Tibial nerve (tissue), 4 donors: ENCODE results near the gene SLC35F3. TPM values are rescaled to one million over a fixed set of nuclear protein-coding genes. Genes with fewer than 3 reads are reported as not detected.

Source experiments
- DNase-seq, 2 donors: peaks; one replicate each; pipeline ENCODE4 v3.0.0-alpha.2; 2019; ENCODE audit warnings: low spot score in 2 of 2
- H3K27ac ChIP-seq, 4 donors: fragments of 200-600 bp; sonication (generic) in 3 of 4; one replicate each; pipeline ENCODE4 v1.5.1; 2017 to 2019; ENCODE audit warnings: mild to moderate bottlenecking in 1 of 4
- H3K27me3 ChIP-seq, 2 donors: fragments of 200-600 bp; sonication (generic) in 1 of 2; one replicate each; pipeline versions ENCODE4 v1.5.1 to v1.6.0; 2017 to 2019
- H3K36me3 ChIP-seq, 3 donors: fragments of 200-600 bp; sonication (generic); one replicate each; pipeline ENCODE4 v1.5.1; 2018 to 2019
- H3K4me1 ChIP-seq, 4 donors: fragments of 200-600 bp; sonication (generic) in 3 of 4; one replicate each; pipeline ENCODE4 v1.5.1; 2017 to 2019
- H3K4me3 ChIP-seq, 4 donors: fragments of 200-600 bp; sonication (generic) in 3 of 4; one replicate each; pipeline ENCODE4 v1.5.1; 2017 to 2019; ENCODE audit warnings: mild to moderate bottlenecking in 1 of 4, moderate library complexity in 1 of 4
- H3K9me3 ChIP-seq, 4 donors: fragments of 200-600 bp; sonication (generic) in 3 of 4; one replicate each; pipeline ENCODE4 v1.5.1; 2017 to 2019
- CTCF ChIP-seq, 5 experiments: fragments of 200-600 bp in 3 of 5; fragments of 450-650 bp in 2 of 5; sonication (generic) in 3 of 5; IDR thresholded peaks; one replicate each; pipeline ENCODE4 v1.5.1; 2016 to 2019; ENCODE audit warnings: antibody characterized with exemption in 5 of 5, mild to moderate bottlenecking in 3 of 5, moderate library complexity in 2 of 5
- EP300 ChIP-seq, 2 donors: sonication (generic); formaldehyde crosslinking; IDR thresholded peaks; one replicate each; pipeline ENCODE4 v1.6.1; 2017; ENCODE audit warnings: antibody characterized with exemption in 2 of 2, mild to moderate bottlenecking in 1 of 2
- POLR2A ChIP-seq, 2 donors: fragments of 450-650 bp; IDR thresholded peaks; one replicate each; pipeline ENCODE4 v1.6.1; 2017; ENCODE audit warnings: antibody characterized with exemption in 2 of 2, mild to moderate bottlenecking in 2 of 2, moderate library complexity in 2 of 2
- WGBS, 2 donors: methylation state at CpG; one replicate each; pipeline ENCODE4 v1.1.5; 2018; 5-methylcytosine and 5-hydroxymethylcytosine counted together
- total RNA-seq, 4 donors: library from RNA; depleted of rRNA; stranded (reverse); fragments of >200 nt; gene quantifications; one replicate each; pipeline ENCODE4 v1.1.0, GENCODE V29; 2016

Gene SLC35F3
- total RNA-seq, 4 donors from 2014 or later: 0.90 TPM; not detected in 3

DNA sequence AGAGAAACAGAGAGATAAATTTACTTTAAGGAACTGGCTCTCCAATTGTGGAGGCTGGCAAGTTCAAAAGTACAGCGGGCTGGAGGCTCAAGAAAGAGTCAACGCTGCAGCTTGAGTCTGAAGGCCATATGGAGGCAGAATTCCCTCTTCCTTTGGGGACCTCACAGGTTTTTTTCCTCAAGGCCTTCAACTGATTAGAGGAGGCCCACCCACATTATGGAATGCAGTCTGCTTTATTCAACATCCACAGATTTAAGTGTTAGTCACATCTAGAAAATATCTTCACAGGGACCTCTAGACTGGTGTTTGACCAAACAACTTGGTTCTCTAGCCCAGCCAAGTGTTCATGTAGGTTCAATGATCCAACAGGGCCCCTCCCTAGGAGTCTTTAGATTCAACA, 117.8 kb downstream of the SLC35F3 start:
- TF ChIP-seq CTCF (IDR thresholded peaks at IDR 0.05) (no peak), POLR2A (IDR thresholded peaks at IDR 0.05) (no peak), EP300 (IDR thresholded peaks at IDR 0.05) (no peak)
- Histone ChIP-seq H3K4me1 (no peaks in the 10 kb centered on the region), H3K27ac (no peak overlapping the region), H3K27me3 (no peaks in the 10 kb centered on the region), H3K36me3 (no peaks in the 10 kb centered on the region), H3K4me3 (no peak overlapping the region), H3K9me3 (peaks cover 0 to 3% (median 0%) of the 10 kb centered on the region in 4 donors)
- WGBS, 2 donors: 88 to 100% methylated on average over 2 of the region's 2 CpGs
- DNase-seq: no peak

DNA sequence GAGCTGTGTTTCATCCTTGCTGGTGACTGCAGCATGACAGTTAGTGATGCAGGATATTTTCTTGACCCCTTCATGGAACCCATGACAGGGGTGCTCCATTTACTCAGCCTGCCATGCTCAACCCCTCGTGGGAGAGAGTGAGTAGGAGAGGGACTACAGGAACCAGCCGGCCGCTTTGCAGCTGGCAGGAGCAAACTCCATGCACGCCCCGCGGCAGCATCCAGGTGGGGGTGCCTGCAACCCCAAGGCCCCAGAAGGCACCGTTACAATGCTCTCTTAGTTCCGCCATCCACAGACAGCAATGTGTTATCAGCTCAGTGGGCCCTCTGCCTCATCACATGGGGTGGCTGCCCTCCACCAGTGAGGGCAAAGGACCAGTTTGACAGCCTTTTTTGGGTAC, 135.1 kb downstream of the SLC35F3 start:
- Histone ChIP-seq H3K4me1 (no peaks in the 10 kb centered on the region), H3K9me3 (no peaks in the 10 kb centered on the region), H3K27me3 (no peaks in the 10 kb centered on the region), H3K27ac (no peak overlapping the region), H3K36me3 (no peaks in the 10 kb centered on the region), H3K4me3 (no peak overlapping the region)
- no peak for TF ChIP-seq CTCF (IDR thresholded peaks at IDR 0.05)
- no peak for TF ChIP-seq POLR2A (IDR thresholded peaks at IDR 0.05)
- no peak for TF ChIP-seq EP300 (IDR thresholded peaks at IDR 0.05)
- no peak for DNase-seq
- WGBS, 2 donors: 86 to 93% methylated on average over 8 of the region's 8 CpGs

DNA sequence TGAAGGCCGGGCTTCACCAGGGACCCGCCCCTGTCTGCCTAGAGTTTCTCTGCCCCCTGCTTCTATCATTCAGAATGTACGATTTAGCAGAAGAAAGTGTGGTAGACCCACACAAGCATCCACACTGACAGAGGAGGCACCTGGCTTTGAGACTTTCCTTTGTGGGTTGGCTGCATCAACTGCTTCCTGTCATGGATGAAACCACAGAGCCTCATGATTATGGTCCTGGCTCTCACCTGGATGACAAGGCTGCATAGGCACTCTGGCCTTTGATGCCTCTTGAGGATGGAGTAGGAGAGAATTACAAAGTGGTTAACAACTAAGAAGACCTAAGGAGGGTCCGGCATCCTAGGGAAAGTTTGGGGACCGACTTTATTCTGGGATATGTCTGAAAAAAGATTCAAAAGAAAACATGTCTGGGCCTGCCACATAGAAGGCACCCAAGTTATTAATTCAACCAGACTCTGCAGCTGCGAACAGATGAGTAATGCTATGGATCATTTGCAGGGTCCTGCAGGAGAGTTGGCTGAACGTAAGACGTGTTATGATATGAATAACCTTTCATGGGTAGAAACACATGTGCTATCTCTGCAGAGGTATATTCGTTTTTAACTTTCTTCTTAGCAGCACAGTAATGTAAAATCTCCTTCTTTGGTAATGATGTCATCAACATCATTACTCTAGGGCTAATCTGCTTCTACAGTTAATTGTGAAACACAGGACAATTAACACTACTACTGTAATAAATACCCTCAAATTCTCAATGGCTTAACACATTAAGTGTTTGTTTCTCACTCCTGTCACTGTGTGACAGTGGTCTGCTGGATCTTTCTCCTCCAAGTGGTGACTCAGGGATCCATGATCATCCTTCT, 136.2 kb downstream of the SLC35F3 start:
- Histone ChIP-seq H3K36me3 (no peaks in the 10 kb centered on the region), H3K9me3 (no peaks in the 10 kb centered on the region), H3K27ac (no peak overlapping the region), H3K27me3 (no peaks in the 10 kb centered on the region), H3K4me1 (no peaks in the 10 kb centered on the region), H3K4me3 (no peak overlapping the region)
- DNase-seq: no peak
- no peak for TF ChIP-seq CTCF (IDR thresholded peaks at IDR 0.05)
- TF ChIP-seq POLR2A (IDR thresholded peaks at IDR 0.05): no peak
- TF ChIP-seq EP300 (IDR thresholded peaks at IDR 0.05): no peak
- WGBS, 2 donors: 78 to 80% methylated on average over 9 of the region's 9 CpGs

DNA sequence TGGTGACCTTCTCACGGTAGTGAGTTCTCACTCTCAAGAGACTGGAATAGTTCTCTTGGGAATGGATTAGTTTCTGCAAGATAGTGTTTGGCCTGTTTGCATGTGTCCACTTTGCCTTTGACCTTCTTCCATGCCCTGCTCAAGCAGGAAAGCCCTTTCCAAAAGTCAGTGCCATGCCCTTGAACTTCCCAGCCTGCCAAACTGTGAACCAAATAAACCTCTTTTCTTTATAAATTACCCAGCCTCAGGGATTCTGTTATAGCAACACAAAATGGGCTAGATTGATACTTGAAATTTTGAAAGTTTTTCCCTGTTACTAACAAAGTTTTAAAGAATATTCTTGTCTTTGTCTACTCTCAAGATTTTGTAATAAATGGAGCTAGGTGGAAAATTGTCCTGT, 139.6 kb downstream of the SLC35F3 start:
- 63 to 75% methylated on average over 1 of the region's 1 CpG for WGBS, 2 donors
- peaks cover 0 to 3% (median 0%) of the 10 kb centered on the region in 4 donors for H3K9me3 ChIP-seq
- no peak for TF ChIP-seq EP300 (IDR thresholded peaks at IDR 0.05)
- no peaks in the 10 kb centered on the region for H3K4me1 ChIP-seq
- no peak overlapping the region for H3K27ac ChIP-seq
- DNase-seq: no peak
- H3K4me3 ChIP-seq: no peak overlapping the region
- H3K27me3 ChIP-seq: no peaks in the 10 kb centered on the region
- no peaks in the 10 kb centered on the region for H3K36me3 ChIP-seq

DNA sequence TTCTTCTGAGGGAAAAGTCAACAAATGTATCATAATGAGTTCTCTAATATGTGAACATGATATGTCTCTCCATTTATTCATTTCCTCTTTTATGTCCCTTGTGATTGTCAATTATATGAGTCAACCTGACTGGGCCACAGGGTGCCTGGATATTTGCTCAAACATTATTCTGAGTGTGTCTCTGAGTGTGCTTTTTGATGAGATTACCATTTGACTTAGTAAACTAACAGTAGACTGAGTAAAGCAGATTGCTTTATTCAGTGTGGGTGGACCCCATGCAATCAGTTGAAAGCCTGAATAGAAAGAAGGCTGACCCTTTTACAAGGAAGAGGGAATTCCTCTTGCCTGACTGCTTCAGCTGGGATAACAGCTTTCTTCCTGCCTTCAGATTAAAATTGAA, 142.6 kb downstream of the SLC35F3 start:
- TF ChIP-seq EP300 (IDR thresholded peaks at IDR 0.05) (no peak), POLR2A (IDR thresholded peaks at IDR 0.05) (no peak), CTCF (IDR thresholded peaks at IDR 0.05) (no peak)
- Histone ChIP-seq H3K9me3 (peaks cover 0 to 11% (median 0%) of the 10 kb centered on the region in 4 donors), H3K4me1 (no peaks in the 10 kb centered on the region)

More for the DNA sequence above, 142.6 kb downstream of the SLC35F3 start:
- H3K36me3 ChIP-seq: no peaks in the 10 kb centered on the region
- no peak overlapping the region for H3K4me3 ChIP-seq
- H3K27me3 ChIP-seq: no peaks in the 10 kb centered on the region
- no peak for DNase-seq
- H3K27ac ChIP-seq: no peak overlapping the region
